ENCODE measurements around the gene SRBD1. TPM values are rescaled to one million over a fixed set of nuclear protein-coding genes. Genes with fewer than 3 reads are reported as not detected.

SRBD1 gene
- total and polyA plus RNA-seq, 8 donors = 4.4 to 45.7 (median 25.5) TPM

- 79 to 92% (median 80%) methylated on average over 2 of the region's 2 CpGs for WGBS, 5 donors
- H3K36me3 ChIP-seq = no peaks in the 10 kb centered on the region
- no peaks in the 10 kb centered on the region for H3K9me3 ChIP-seq
- H3K27me3 ChIP-seq = no peaks in the 10 kb centered on the region
- peaks cover 0 to 7% (median 0%) of the 10 kb centered on the region in 4 donors for H3K4me1 ChIP-seq
- TF ChIP-seq POLR2AphosphoS5 (IDR thresholded peaks at IDR 0.05) (no peak), EP300 (IDR thresholded peaks at IDR 0.05) (no peak), POLR2A (IDR thresholded peaks at IDR 0.05) (no peak), CTCF (IDR thresholded peaks at IDR 0.05) (no peak)
- no peak overlapping the region for H3K27ac ChIP-seq
- DNase-seq = no peak
- intact Hi-C loops (cut with DNase I; ENCODE audit: low total_unique reads) = no loop called here
- H3K4me3 ChIP-seq = no peak overlapping the region
These were observed 160.4 kb downstream of the SRBD1 start for GRCh38 chr2:45450634-45451033.

- Histone ChIP-seq H3K4me3 (no peak overlapping the region), H3K4me1 (peaks cover 0 to 7% (median 0%) of the 10 kb centered on the region in 4 donors), H3K9me3 (no peaks in the 10 kb centered on the region), H3K27me3 (no peaks in the 10 kb centered on the region), H3K27ac (no peak overlapping the region), H3K36me3 (no peaks in the 10 kb centered on the region)
- 94 to 98% (median 96%) methylated on average over 3 of the region's 3 CpGs for WGBS, 5 donors
- no peak for DNase-seq
- TF ChIP-seq CTCF (IDR thresholded peaks at IDR 0.05) (no peak), EP300 (IDR thresholded peaks at IDR 0.05) (no peak), POLR2A (IDR thresholded peaks at IDR 0.05) (no peak), POLR2AphosphoS5 (IDR thresholded peaks at IDR 0.05) (no peak)
- intact Hi-C loops (cut with DNase I; ENCODE audit: low total_unique reads) = no loop called here
These were observed 162.8 kb downstream of the SRBD1 start for GRCh38 chr2:45448217-45448616.

- H3K27me3 ChIP-seq = no peaks in the 10 kb centered on the region
- no peak overlapping the region for H3K27ac ChIP-seq
- H3K4me3 ChIP-seq = no peak overlapping the region
- intact Hi-C loops (cut with DNase I; ENCODE audit: low total_unique reads) = no loop called here
- no peaks in the 10 kb centered on the region for H3K9me3 ChIP-seq
- WGBS, 5 donors = 87 to 96% (median 88%) methylated on average over 2 of the region's 2 CpGs
- H3K4me1 ChIP-seq = no peaks in the 10 kb centered on the region
- H3K36me3 ChIP-seq = no peaks in the 10 kb centered on the region
- DNase-seq = no peak
- TF ChIP-seq POLR2AphosphoS5 (IDR thresholded peaks at IDR 0.05) (no peak), CTCF (IDR thresholded peaks at IDR 0.05) (no peak), POLR2A (IDR thresholded peaks at IDR 0.05) (no peak), EP300 (IDR thresholded peaks at IDR 0.05) (no peak)
These were observed 165.1 kb downstream of the SRBD1 start for GRCh38 chr2:45446016-45446415.

- intact Hi-C loops (cut with DNase I; ENCODE audit: low total_unique reads) = no loop called here
- Histone ChIP-seq H3K9me3 (no peaks in the 10 kb centered on the region), H3K4me3 (no peak overlapping the region), H3K4me1 (no peaks in the 10 kb centered on the region), H3K27ac (no peak overlapping the region), H3K36me3 (no peaks in the 10 kb centered on the region), H3K27me3 (no peaks in the 10 kb centered on the region)
- no peak for DNase-seq
- TF ChIP-seq EP300 (IDR thresholded peaks at IDR 0.05) (no peak), POLR2A (IDR thresholded peaks at IDR 0.05) (no peak), CTCF (IDR thresholded peaks at IDR 0.05) (no peak), POLR2AphosphoS5 (IDR thresholded peaks at IDR 0.05) (no peak)
- 80 to 92% (median 88%) methylated on average over 1 of the region's 1 CpG for WGBS, 5 donors
These were observed 166.0 kb downstream of the SRBD1 start for GRCh38 chr2:45445037-45445436.

All from stomach (tissue), 9 donors.